IMR-90 (cell line): ENCODE measurements around the gene RUNX2. TPM values are rescaled to one million over a fixed set of nuclear protein-coding genes. Genes with fewer than 3 reads are reported as not detected.

Experiments
- ATAC-seq: fragments of 200-7000 bp; cut with Tn5 transposase; 2 replicates; pipeline ENCODE4 v1.9.1; 2020; ENCODE audit warnings: low read depth, mild to moderate bottlenecking, moderate library complexity
- BruUV-seq: library from RNA; stranded (reverse); fragments of 400-500 nt; replicated peaks from 2 replicates; lab custom pipeline; 2021; lab: Mats Ljungman, UMichigan
- CTCF ChIA-PET: fragments of 300-600 bp; formaldehyde crosslinking; extraction: SDS; loops from one replicate; lab custom pipeline; 2021; ENCODE audit warnings: antibody characterized with exemption; lab: Yijun Ruan, JAX
- POLR2A ChIA-PET: fragments of 300-600 bp; sonication (Branson Sonifier 250); formaldehyde crosslinking; loops from one replicate; lab custom pipeline; 2022; ENCODE audit warnings: antibody characterized with exemption; ENCODE audit not compliant: unreplicated experiment; lab: Charles Lee
- DNase-seq: peaks from one replicate; pipeline ENCODE4 v3.0.0; 2013
- H2AFZ ChIP-seq: replicated peaks from 2 replicates; pipeline ENCODE3; 2013; ENCODE audit warnings: low read length, mild to moderate bottlenecking; ENCODE audit not compliant: poor library complexity
- H2AK5ac ChIP-seq: 2 replicates; pipeline ENCODE4 v1.6.1; 2013; ENCODE audit warnings: low read depth, low read length, inconsistent platforms
- H2AK9ac ChIP-seq: replicated peaks from 2 replicates; pipeline ENCODE3; 2013; ENCODE audit warnings: mild to moderate bottlenecking, low read depth, low read length, moderate library complexity; ENCODE audit not compliant: poor library complexity
- H2BK120ac ChIP-seq: 2 replicates; pipeline ENCODE4 v1.6.1; 2013; ENCODE audit warnings: low read depth, low read length, inconsistent platforms
- H2BK15ac ChIP-seq: 3 replicates; pipeline ENCODE4 v1.6.1; 2013; ENCODE audit warnings: low read depth, low read length, inconsistent platforms
- H2BK20ac ChIP-seq: 2 replicates; pipeline ENCODE4 v1.6.1; 2013; ENCODE audit warnings: low read depth, mild to moderate bottlenecking, inconsistent platforms, low read length, moderate library complexity
- H2BK5ac ChIP-seq: 2 replicates; pipeline ENCODE4 v1.6.1; 2013; ENCODE audit warnings: mild to moderate bottlenecking, low read depth, low read length, inconsistent platforms; ENCODE audit not compliant: poor library complexity, severe bottlenecking
- H3K14ac ChIP-seq: replicated peaks from 2 replicates; pipeline ENCODE4 v1.6.1; 2013; ENCODE audit warnings: low read depth, low read length, inconsistent platforms
- H3K18ac ChIP-seq: 2 replicates; pipeline ENCODE4 v1.6.1; 2013; ENCODE audit warnings: low read depth, low read length, control low read depth
- H3K23ac ChIP-seq: 2 replicates; pipeline ENCODE4 v1.6.1; 2013; ENCODE audit warnings: low read depth, low read length, inconsistent platforms
- H3K27ac ChIP-seq: 2 replicates; pipeline ENCODE4 v1.5.1; 2013; ENCODE audit warnings: mild to moderate bottlenecking, control low read depth, low read length; ENCODE audit not compliant: insufficient read depth
- H3K27me3 ChIP-seq: 2 replicates; pipeline ENCODE4 v1.6.1; 2013; ENCODE audit warnings: low read length; ENCODE audit not compliant: control insufficient read depth, insufficient read depth
- H3K36me3 ChIP-seq: 2 replicates; pipeline ENCODE4 v1.6.1; 2013; ENCODE audit warnings: low read length, mixed read lengths; ENCODE audit not compliant: control insufficient read depth, insufficient read depth
- H3K4ac ChIP-seq: 2 replicates; pipeline ENCODE4 v1.6.1; 2013; ENCODE audit warnings: low read depth, low read length, inconsistent platforms
- H3K4me1 ChIP-seq: 2 replicates; pipeline ENCODE4 v1.6.1; 2013; ENCODE audit warnings: low read length, mixed read lengths; ENCODE audit not compliant: control insufficient read depth, insufficient read depth
- H3K4me2 ChIP-seq: 2 replicates; pipeline ENCODE4 v1.6.1; 2013; ENCODE audit warnings: low read depth, mild to moderate bottlenecking, control low read depth, low read length, moderate library complexity
- H3K4me3 ChIP-seq: 2 replicates; pipeline ENCODE4 v1.5.1; 2013; ENCODE audit warnings: low read depth, mild to moderate bottlenecking, control low read depth, low read length, moderate library complexity; ENCODE audit not compliant: insufficient read depth
- H3K56ac ChIP-seq: 2 replicates; pipeline ENCODE4 v1.6.1; 2013; ENCODE audit warnings: low read length, inconsistent platforms; ENCODE audit not compliant: insufficient read depth; ENCODE audit errors: extremely low read depth
- H3K79me1 ChIP-seq, 2 experiments: 2 replicates each; pipeline ENCODE4 v1.6.1; 2013; ENCODE audit warnings: low read length in 2 of 2, inconsistent platforms in 1 of 2, low read depth in 1 of 2
- H3K9ac ChIP-seq: 2 replicates; pipeline ENCODE4 v1.6.1; 2013; ENCODE audit warnings: low read depth, low read length, control low read depth
- H3K9me1 ChIP-seq: 2 replicates; pipeline ENCODE4 v1.6.1; 2013; ENCODE audit warnings: low read length, inconsistent platforms; ENCODE audit not compliant: insufficient read depth
- H3K9me3 ChIP-seq: 2 replicates; pipeline ENCODE4 v1.6.1; 2013; ENCODE audit warnings: low read length; ENCODE audit not compliant: control insufficient read depth, insufficient read depth
- H4K20me1 ChIP-seq: 2 replicates; pipeline ENCODE4 v1.6.1; 2013; ENCODE audit warnings: low read length, inconsistent platforms; ENCODE audit not compliant: insufficient read depth
- H4K5ac ChIP-seq: 2 replicates; pipeline ENCODE4 v1.6.1; 2013; ENCODE audit warnings: mild to moderate bottlenecking, low read depth, low read length, control low read depth
- H4K8ac ChIP-seq, 2 experiments: 2 replicates each; pipeline ENCODE4 v1.6.1; 2013; ENCODE audit warnings: low read depth in 2 of 2, low read length in 2 of 2, control low read depth in 1 of 2, inconsistent platforms in 1 of 2
- H4K91ac ChIP-seq: 2 replicates; pipeline ENCODE4 v1.6.1; 2013; ENCODE audit warnings: low read depth, low read length, inconsistent platforms; ENCODE audit not compliant: insufficient read depth
- CEBPB ChIP-seq: IDR thresholded peaks from 2 replicates; pipeline ENCODE4 v1.6.1; 2012; ENCODE audit warnings: low read depth, low read length, improper control_type of control experiment
- CTCF ChIP-seq: conservative IDR thresholded peaks from 2 replicates; pipeline ENCODE4 v1.5.1; 2012; ENCODE audit warnings: mild to moderate bottlenecking, low read depth, low read length, improper control_type of control experiment
- RFX5 ChIP-seq: IDR thresholded peaks from 2 replicates; pipeline ENCODE4 v1.8.0; 2012; ENCODE audit warnings: low read depth, mild to moderate bottlenecking, low read length, moderate library complexity
- WGBS, 2 experiments: methylation state at CpG; one replicate each; pipeline versions ENCODE4 v1.1.5 to v1.1.7; 2013; ENCODE audit warnings: missing lambda C conversion rate in 2 of 2; ENCODE audit not compliant: insufficient read length in 1 of 2; ENCODE audit errors: extremely low coverage in 2 of 2; 5-methylcytosine and 5-hydroxymethylcytosine counted together
- dilution Hi-C: fragments of 300-500 bp; cut with HindIII; formaldehyde crosslinking; loops from one replicate; pipeline ENCODE4 v1.14.3; 2018; ENCODE audit warnings: low sequenced_read_pairs; ENCODE audit not compliant: unreplicated experiment
- in situ Hi-C: fragments of 300-500 bp; cut with MboI; formaldehyde crosslinking; loops from 3 replicates; pipeline ENCODE4 v1.14.3; 2019; ENCODE audit warnings: low sequenced_read_pairs, inconsistent platforms, mixed read lengths
- intact Hi-C: fragments of 100-400 bp; cut with micrococcal nuclease; formaldehyde crosslinking; loops from 2 replicates; pipeline ENCODE4 v1.10.0; 2022
- polyA plus RNA-seq, 3 experiments: library from polyadenylated mRNA; depleted of rRNA; stranded (reverse); fragments of >200 nt; gene quantifications; 2 replicates each; pipeline ENCODE4 v1.2.3, GENCODE V29; 2012; ENCODE audit warnings: low replicate concordance in 1 of 3
- total RNA-seq: library from RNA; depleted of rRNA; stranded (reverse); fragments of >200 nt; gene quantifications from 2 replicates; pipeline ENCODE4 v1.2.3, GENCODE V29; 2012
- TF ChIP-seq, protein P1 (sequence below): fragments of 150-350 bp; IDR thresholded peaks from 2 replicates; pipeline ENCODE4 v1.6.1; 2016; ENCODE audit warnings: low read depth, mild to moderate bottlenecking, low read length, moderate library complexity, borderline replicate concordance

RUNX2 gene
- total and polyA plus RNA-seq, 2 of the 4 experiments (the other 2 are of a cell fraction): 2.3 to 4.7 TPM

DNA sequence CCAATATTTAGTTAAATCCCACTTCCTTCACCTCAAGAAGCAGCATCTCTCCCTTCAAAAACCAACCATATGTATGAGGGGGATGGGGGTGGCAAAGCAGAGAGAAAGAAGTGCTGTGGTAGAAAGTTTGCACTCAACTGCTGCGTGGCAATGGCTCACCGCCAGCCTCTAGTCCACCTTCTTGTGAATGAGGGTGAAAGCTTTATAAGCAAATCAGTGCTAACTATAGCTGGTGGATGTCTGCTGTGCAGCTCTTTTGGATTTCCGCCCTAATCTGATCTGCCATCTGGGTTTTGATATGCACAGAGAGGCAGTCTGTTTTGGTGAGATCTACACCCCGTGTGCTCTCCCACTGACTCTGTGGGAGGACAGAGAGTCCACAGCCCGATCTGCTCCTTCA is 330.8 kb downstream of the RUNX2 start:
- peak overlapping the region; percentile 59; the same call in 1 of the 2 replicates for H2AK5ac ChIP-seq
- H3K9me3 ChIP-seq: peaks cover 3% of the 10 kb centered on the region; the same call in 1 of the 2 replicates
- peaks cover 0 to 12% of the 10 kb centered on the region in 2 experiments; a peak in 1 of 4 replicates for H3K79me1 ChIP-seq
- no peak overlapping the region; the same call in 2 of the 3 replicates for H2BK15ac ChIP-seq
- dilution Hi-C loops (no loop called here), in situ Hi-C loops (no loop called here), intact Hi-C loops (loop anchor here (5.0 kb wide), 1 partner anchor 38 kb away; no protein-coding TSS in a partner anchor)
- peak overlapping the region; percentile 35; the same call in 1 of the 2 replicates for H4K5ac ChIP-seq
- no peak overlapping the region for H2AK9ac ChIP-seq
- CTCF ChIA-PET: interaction anchor here (0.6 kb wide), 1 partner anchor 10 kb away, joined by 3 read pairs; no protein-coding TSS in a partner anchor
- DNase-seq (no peak), ATAC-seq (no peak)
- TF ChIP-seq CEBPB (no peak), RFX5 (no peak), CTCF (no peak)
- TF ChIP-seq, protein P1, sequence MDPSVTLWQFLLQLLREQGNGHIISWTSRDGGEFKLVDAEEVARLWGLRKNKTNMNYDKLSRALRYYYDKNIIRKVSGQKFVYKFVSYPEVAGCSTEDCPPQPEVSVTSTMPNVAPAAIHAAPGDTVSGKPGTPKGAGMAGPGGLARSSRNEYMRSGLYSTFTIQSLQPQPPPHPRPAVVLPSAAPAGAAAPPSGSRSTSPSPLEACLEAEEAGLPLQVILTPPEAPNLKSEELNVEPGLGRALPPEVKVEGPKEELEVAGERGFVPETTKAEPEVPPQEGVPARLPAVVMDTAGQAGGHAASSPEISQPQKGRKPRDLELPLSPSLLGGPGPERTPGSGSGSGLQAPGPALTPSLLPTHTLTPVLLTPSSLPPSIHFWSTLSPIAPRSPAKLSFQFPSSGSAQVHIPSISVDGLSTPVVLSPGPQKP: no peak
- peaks cover 21% of the 10 kb centered on the region for H3K4me1 ChIP-seq
- POLR2A ChIA-PET: no interaction called here
- no peaks in the 10 kb centered on the region for H3K27me3 ChIP-seq
- 75% methylated on average over 2 of the region's 5 CpGs; no CpG with 5 or more reads in 1 of the 2 experiments for WGBS, 2 experiments
- peak overlapping the region; percentile 34 for H3K18ac ChIP-seq
- no peak overlapping the region for H3K4me3 ChIP-seq
- no peak overlapping the region for H3K56ac ChIP-seq
- H3K4me2 ChIP-seq: no peak overlapping the region
- BruUV-seq: no TSS peak
- peak overlapping the region; percentile 67 for H2BK120ac ChIP-seq
- H4K91ac ChIP-seq: peak overlapping the region; percentile 45; the same call in 1 of the 2 replicates
- H3K9ac ChIP-seq: no peak overlapping the region
- H3K4ac ChIP-seq: peak overlapping the region; percentile 53; the same call in 1 of the 2 replicates
- no peak overlapping the region for H2BK5ac ChIP-seq
- H3K14ac ChIP-seq: 0 out of 2 replicates have a peak overlapping the region, but pooled peaks have one; percentile 35
- H3K9me1 ChIP-seq: peaks cover 7% of the 10 kb centered on the region
- H3K36me3 ChIP-seq: no peaks in the 10 kb centered on the region
- H4K8ac ChIP-seq: no peak overlapping the region; a peak in 1 of 4 replicates
- peak overlapping the region; percentile 86 for H2BK20ac ChIP-seq
- peak overlapping the region; percentile 16; the same call in 1 of the 2 replicates for H3K23ac ChIP-seq
- no peak overlapping the region for H2AFZ ChIP-seq
- no peak overlapping the region for H3K27ac ChIP-seq
- H4K20me1 ChIP-seq: no peaks in the 10 kb centered on the region
